Esophagus muscularis mucosa (tissue), 4 donors: ENCODE results near the gene PEAK3. TPM values are rescaled to one million over a fixed set of nuclear protein-coding genes. Genes with fewer than 3 reads are reported as not detected.

Source experiments
- DNase-seq: peaks from one replicate; pipeline ENCODE4 v3.0.0-alpha.2; 2017; ENCODE audit errors: extremely low spot score
- H3K27ac ChIP-seq, 4 donors: fragments of 200-600 bp; sonication (generic); replicated peaks in 1 of 4; 1 replicate in 3 of 4; 2 replicates in 1 of 4; pipeline ENCODE4 v1.5.1; 2016 to 2019; ENCODE audit warnings: mild to moderate bottlenecking in 1 of 4
- H3K27me3 ChIP-seq, 4 donors: fragments of 200-600 bp; sonication (generic); one replicate each; pipeline versions ENCODE4 v1.5.1 to v1.6.0; 2016 to 2019
- H3K36me3 ChIP-seq, 4 donors: fragments of 200-600 bp; sonication (generic); one replicate each; pipeline ENCODE4 v1.5.1; 2016 to 2019
- H3K4me1 ChIP-seq, 4 donors: fragments of 200-600 bp; sonication (generic); one replicate each; pipeline ENCODE4 v1.5.1; 2016 to 2019
- H3K4me3 ChIP-seq, 4 donors: fragments of 200-600 bp; sonication (generic); 1 replicate in 2 of 4; 2 replicates in 2 of 4; pipeline ENCODE4 v1.5.1; 2016 to 2019; ENCODE audit warnings: mild to moderate bottlenecking in 4 of 4, moderate library complexity in 1 of 4
- H3K9me3 ChIP-seq, 4 donors: fragments of 200-600 bp; sonication (generic); 1 replicate in 3 of 4; 2 replicates in 1 of 4; pipeline ENCODE4 v1.5.1; 2016 to 2019
- CTCF ChIP-seq, 3 experiments: fragments of 200-600 bp in 2 of 3; fragments of 450-650 bp in 1 of 3; sonication (generic) in 2 of 3; IDR thresholded peaks; one replicate each; pipeline ENCODE4 v1.5.1; 2017 to 2019; ENCODE audit warnings: antibody characterized with exemption in 3 of 3, mild to moderate bottlenecking in 2 of 3, moderate library complexity in 1 of 3
- EP300 ChIP-seq: sonication (generic); formaldehyde crosslinking; IDR thresholded peaks from one replicate; pipeline ENCODE4 v1.6.1; 2017; ENCODE audit warnings: antibody characterized with exemption
- POLR2A ChIP-seq: fragments of 450-650 bp; IDR thresholded peaks from one replicate; pipeline ENCODE4 v1.6.1; 2017; ENCODE audit warnings: antibody characterized with exemption, moderate library complexity, mild to moderate bottlenecking, low read depth
- POLR2AphosphoS5 ChIP-seq, 2 donors: sonication (generic); formaldehyde crosslinking; IDR thresholded peaks; one replicate each; pipeline ENCODE4 v1.6.1; 2017; ENCODE audit warnings: antibody characterized with exemption in 2 of 2
- WGBS: methylation state at CpG from one replicate; pipeline ENCODE4 v1.1.5; 2018; 5-methylcytosine and 5-hydroxymethylcytosine counted together
- intact Hi-C: fragments of 100-400 bp; cut with DNase I; formaldehyde crosslinking; loops from one replicate; pipeline ENCODE4 v1.15.1; 2023
- total RNA-seq, 4 donors: library from RNA; depleted of rRNA; stranded (reverse); fragments of >200 nt; gene quantifications; one replicate each; pipeline versions ENCODE4 v1.1.0 to v1.2.1, GENCODE V29; 2016

The PEAK3 gene
- total RNA-seq, 4 donors from 2014 or later = 0.78 to 2.3 (median 1.3) TPM

GRCh38 chr19:2275588-2276428, 6.2 kb downstream of the PEAK3 start:
- no peak for TF ChIP-seq EP300
- TF ChIP-seq POLR2AphosphoS5 (IDR thresholded peaks at IDR 0.05) = no peak
- no peak for TF ChIP-seq POLR2A
- no peak for TF ChIP-seq CTCF (IDR thresholded peaks at IDR 0.05)
- intact Hi-C loops = loop anchor here (5.0 kb wide), 2 partner anchors 51 to 116 kb away; partner anchors contain the start of genes LSM7 and SPPL2B
- no peak for DNase-seq
- WGBS = 44% methylated on average over 15 of the region's 74 CpGs
- no peaks in the 10 kb centered on the region for H3K27me3 ChIP-seq
- peaks cover 42 to 64% (median 59%) of the 10 kb centered on the region in 4 donors for H3K4me1 ChIP-seq
- peak overlapping the region; percentile 16 to 23 (median 22) for H3K4me3 ChIP-seq
- no peaks in the 10 kb centered on the region for H3K9me3 ChIP-seq
- peaks cover 17 to 43% (median 35%) of the 10 kb centered on the region in 4 donors for H3K36me3 ChIP-seq
- H3K27ac ChIP-seq = peak overlapping the region; percentile 28 to 100 (median 80)

- WGBS = 48% methylated on average over 12 of the region's 16 CpGs
- intact Hi-C loops = loop anchor here (5.0 kb wide), 2 partner anchors 52 to 117 kb away; partner anchors contain the start of genes LSM7 and SPPL2B
- Histone ChIP-seq H3K27me3 (no peaks in the 10 kb centered on the region), H3K4me3 (peak overlapping the region in 3 of 4 donors; percentile 22 to 23 (median 23)), H3K36me3 (peaks cover 17 to 43% (median 35%) of the 10 kb centered on the region in 4 donors), H3K4me1 (peaks cover 42 to 61% (median 59%) of the 10 kb centered on the region in 4 donors), H3K27ac (peak overlapping the region; percentile 28 to 100 (median 80)), H3K9me3 (no peaks in the 10 kb centered on the region)
- no peak for DNase-seq
- TF ChIP-seq POLR2A (no peak), CTCF (IDR thresholded peaks at IDR 0.05) (peak; percentile 43 to 63 (median 62)), POLR2AphosphoS5 (IDR thresholded peaks at IDR 0.05) (peak; percentile 34 to 38)
These were observed 6.9 kb downstream of the PEAK3 start for GRCh38 chr19:2274931-2275535.

GRCh38 chr19:2274185-2274711, 7.7 kb downstream of the PEAK3 start:
- Histone ChIP-seq H3K27me3 (no peaks in the 10 kb centered on the region), H3K4me1 (peaks cover 42 to 61% (median 59%) of the 10 kb centered on the region in 4 donors), H3K27ac (peak overlapping the region; percentile 99 to 100 (median 100)), H3K4me3 (peak overlapping the region in 2 of 4 donors; percentile 41 to 53), H3K36me3 (peaks cover 17 to 43% (median 35%) of the 10 kb centered on the region in 4 donors), H3K9me3 (no peaks in the 10 kb centered on the region)
- intact Hi-C loops = no loop called here
- DNase-seq = no peak
- no peak for TF ChIP-seq POLR2AphosphoS5 (IDR thresholded peaks at IDR 0.05)
- no peak for TF ChIP-seq POLR2A
- TF ChIP-seq EP300 = no peak
- TF ChIP-seq CTCF (IDR thresholded peaks at IDR 0.05) = no peak
- 90% methylated on average over 9 of the region's 9 CpGs for WGBS

GRCh38 chr19:2273356-2274184, 8.4 kb downstream of the PEAK3 start:
- Histone ChIP-seq H3K4me3 (peak overlapping the region; percentile 39 to 53 (median 41)), H3K9me3 (no peaks in the 10 kb centered on the region), H3K27ac (peak overlapping the region; percentile 99 to 100 (median 100)), H3K36me3 (peaks cover 17 to 43% (median 35%) of the 10 kb centered on the region in 4 donors), H3K4me1 (peaks cover 42 to 63% (median 63%) of the 10 kb centered on the region in 4 donors), H3K27me3 (no peaks in the 10 kb centered on the region)
- intact Hi-C loops = loop anchor here (2.0 kb wide), 1 partner anchor 117 kb away; no protein-coding TSS in a partner anchor
- DNase-seq = no peak
- no peak for TF ChIP-seq POLR2A
- peak; percentile 48 to 79 for TF ChIP-seq POLR2AphosphoS5 (IDR thresholded peaks at IDR 0.05)
- TF ChIP-seq EP300 = no peak
- peak in 2 of 3 experiments; percentile 95 to 97 for TF ChIP-seq CTCF (IDR thresholded peaks at IDR 0.05)
- WGBS = 16% methylated on average over 22 of the region's 45 CpGs
